KOPT-K1 (cell line): Measurements from ENCODE around the gene HLA-G.

Source experiments
- H3K27ac ChIP-seq: fragments of 200-600 bp; sonication (generic); 2 replicates; pipeline ENCODE4 v1.5.1; 2016; ENCODE audit warnings: antibody characterized with exemption, mild to moderate bottlenecking, low read depth, low read length; ENCODE audit not compliant: poor library complexity, severe bottlenecking
- H3K36me3 ChIP-seq: fragments of 200-600 bp; sonication (generic); 2 replicates; pipeline ENCODE4 v1.5.1; 2017; ENCODE audit warnings: antibody characterized with exemption, mild to moderate bottlenecking, low read length, moderate library complexity; ENCODE audit not compliant: insufficient read depth
- H3K9me3 ChIP-seq: fragments of 200-600 bp; sonication (generic); 2 replicates; pipeline ENCODE4 v1.5.1; 2017; ENCODE audit warnings: antibody characterized with exemption, low read length, mild to moderate bottlenecking; ENCODE audit not compliant: insufficient read depth, poor library complexity, severe bottlenecking

The HLA-G gene

DNA sequence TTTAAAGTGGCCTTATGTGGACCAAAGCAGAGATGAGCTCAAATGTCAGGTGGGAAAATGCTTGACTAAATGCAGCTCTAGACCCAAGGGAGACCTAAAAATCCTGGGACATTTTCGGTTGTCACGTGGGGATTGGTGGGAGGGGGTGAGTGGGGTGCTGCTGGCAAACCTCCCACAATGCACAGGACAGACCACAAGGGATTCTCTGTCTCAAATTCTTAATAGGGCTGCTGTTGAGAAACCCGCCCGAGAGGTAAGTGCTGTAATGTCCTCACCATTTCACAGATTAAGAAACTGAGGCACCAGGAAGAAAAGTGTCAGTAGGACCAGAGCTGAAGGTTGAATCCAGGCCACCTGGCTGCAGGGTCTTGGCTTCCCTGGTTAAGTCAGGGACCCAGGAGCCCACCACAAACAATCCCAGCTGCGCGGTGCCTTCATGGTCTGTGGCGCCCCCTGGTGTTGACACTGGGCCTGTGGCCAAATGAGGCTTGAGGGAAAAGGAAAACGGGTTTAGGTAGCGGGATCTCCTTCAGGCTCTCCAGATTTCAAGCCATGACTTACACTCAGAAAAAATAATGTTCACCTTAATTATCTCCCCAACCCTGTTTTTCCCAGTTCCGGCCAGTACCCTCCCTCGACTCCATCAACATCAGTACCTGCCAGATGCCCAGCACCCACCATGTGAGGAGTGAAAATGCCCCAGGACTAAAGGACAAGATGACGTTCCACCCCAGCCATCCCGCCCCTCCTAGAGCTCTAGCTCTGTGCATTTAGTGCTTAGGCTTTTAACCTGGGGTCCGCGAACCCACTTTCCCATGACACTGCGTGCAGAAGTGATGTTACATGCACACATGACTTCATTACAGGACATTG lies 7.2 kb downstream of the HLA-G start:
- Histone ChIP-seq H3K9me3 (no peaks in the 10 kb centered on the region), H3K36me3 (no peaks in the 10 kb centered on the region), H3K27ac (no peak overlapping the region)

DNA sequence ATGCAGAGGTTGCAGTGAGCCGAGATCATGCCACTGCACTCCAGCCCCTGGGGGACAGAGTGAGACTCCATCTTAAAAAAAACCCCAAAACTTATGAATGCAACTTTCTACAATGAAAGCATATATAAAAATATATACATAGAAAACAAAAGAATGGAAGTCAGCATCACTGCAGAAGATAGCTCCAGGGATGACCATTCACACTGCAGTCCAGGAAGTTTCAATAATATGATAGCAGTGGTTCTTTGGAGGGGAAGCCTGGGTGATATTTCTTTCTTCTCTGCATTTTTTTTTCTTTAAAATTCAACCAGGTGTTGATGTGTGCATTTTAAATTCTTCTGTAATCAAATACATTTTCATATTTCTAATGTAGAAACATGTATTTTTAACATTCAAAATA lies 12.3 kb downstream of the HLA-G start:
- H3K36me3 ChIP-seq, result no peaks in the 10 kb centered on the region
- H3K9me3 ChIP-seq, result peaks cover 4% of the 10 kb centered on the region

DNA sequence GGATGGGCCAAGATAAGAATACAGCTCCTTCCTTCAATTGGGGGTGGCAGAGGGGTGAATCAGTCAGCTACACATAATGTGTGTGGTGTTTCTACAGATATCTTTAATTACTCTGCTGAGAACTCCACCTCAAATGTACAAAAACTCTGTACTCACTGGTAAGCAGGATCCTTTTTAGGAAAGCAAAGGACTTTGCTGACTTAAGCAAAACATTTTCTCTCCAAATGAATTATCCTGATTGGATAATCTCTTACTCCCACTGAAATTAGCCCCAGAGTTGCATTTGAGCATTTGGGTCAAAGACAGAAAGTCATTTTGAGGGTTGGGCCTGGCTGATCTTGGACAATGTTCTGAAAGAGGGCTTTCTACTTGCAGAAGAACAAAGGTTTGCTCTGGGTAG lies 13.4 kb downstream of the HLA-G start:
- Histone ChIP-seq H3K27ac (no peak overlapping the region), H3K9me3 (peaks cover 4% of the 10 kb centered on the region), H3K36me3 (no peaks in the 10 kb centered on the region)

More for the DNA sequence above, 12.3 kb downstream of the HLA-G start:
- no peak overlapping the region for H3K27ac ChIP-seq

DNA sequence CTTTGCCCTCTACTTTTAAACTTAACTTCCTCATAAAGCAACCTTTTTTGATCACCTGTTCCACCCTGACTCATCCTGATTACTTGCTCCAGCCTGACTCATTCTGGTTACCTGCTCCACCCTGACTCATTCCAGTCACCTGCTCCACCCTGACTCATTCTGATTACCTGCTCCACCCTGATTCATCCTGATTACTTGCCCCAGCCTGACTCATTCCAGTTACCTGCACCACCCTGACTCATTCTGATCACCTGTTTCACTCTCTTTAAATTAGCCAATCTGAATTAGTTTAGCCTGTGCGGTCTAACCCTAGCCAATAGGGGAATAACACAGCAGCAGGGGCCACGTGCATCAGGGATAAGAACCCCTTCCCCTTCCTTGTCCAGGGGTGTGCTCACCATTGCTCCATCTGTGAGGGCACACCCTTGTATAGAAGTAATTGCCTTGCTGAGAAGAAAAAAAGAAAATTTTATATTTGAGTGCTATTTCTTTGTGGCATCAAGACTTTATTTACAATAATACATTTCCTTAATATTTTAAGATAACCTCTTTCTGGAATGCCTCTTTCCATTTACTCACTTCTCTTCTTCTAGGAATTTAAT lies 17.9 kb downstream of the HLA-G start:
- Histone ChIP-seq H3K27ac (no peak overlapping the region), H3K9me3 (peaks cover 4% of the 10 kb centered on the region), H3K36me3 (no peaks in the 10 kb centered on the region)

DNA sequence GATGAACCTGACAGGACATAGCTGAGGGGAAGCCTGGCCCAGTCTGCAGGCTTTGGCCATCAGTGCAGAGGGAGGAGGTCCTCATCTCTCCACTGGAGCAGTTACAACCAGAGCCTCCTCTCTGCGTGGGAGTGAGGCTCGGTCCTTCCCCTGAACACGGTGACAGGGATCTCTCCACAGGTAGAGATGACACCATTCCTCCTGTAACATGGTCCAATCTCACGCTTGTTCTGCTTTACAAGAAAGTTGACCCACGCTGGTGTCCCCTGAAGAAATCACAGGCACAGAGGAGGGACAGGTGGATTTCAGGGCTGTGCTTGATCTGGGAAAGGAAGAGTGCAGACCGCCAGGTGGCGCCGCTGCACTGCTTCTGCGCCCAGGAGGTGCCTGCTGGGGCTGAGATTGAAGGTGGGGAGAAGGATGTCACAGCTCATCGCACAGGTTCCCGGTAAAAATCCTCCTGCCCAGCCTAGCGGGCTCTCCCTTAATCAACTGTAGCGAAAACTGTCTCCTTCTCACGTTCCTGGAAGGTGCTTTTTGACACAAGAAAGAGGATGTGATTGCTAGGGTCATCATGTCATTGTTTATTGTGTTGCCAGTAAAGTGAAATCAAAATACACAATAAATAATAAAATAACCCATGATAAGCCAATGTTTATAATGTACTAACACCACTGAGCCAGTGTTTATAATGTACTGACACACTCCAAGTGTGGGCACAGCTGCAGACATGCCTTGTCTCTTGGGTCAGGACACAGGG lies 20.4 kb downstream of the HLA-G start:
- Histone ChIP-seq H3K9me3 (peaks cover 3% of the 10 kb centered on the region), H3K36me3 (no peaks in the 10 kb centered on the region)

DNA sequence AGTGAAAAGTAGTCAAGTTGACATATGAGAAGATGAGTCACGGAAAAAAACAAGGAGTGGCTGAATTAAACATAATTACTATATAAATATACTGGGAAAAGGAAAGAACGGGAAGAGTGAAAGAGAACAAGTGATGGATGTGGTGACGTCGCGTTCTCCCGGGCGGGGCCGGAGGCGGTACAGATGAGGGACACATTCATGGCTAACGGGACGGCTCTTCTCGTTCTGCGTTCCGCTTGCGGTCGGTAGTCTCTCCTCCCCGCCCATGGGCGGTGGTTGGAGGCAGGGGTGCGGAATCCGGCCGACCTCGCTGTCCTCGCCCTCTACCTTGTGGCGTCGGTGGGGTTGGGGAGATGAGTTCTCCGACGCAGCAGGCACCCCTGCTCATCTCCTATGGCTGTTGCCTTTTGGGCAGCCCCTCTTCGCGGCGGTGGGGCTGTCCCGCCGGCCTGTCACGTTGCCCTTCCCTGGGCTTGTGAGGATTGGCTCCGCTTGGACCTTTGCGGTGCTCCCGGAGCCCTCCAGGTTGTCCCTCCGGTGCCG lies 22.5 kb downstream of the HLA-G start:
- H3K36me3 ChIP-seq, result no peaks in the 10 kb centered on the region
- no peaks in the 10 kb centered on the region for H3K9me3 ChIP-seq
- no peak overlapping the region for H3K27ac ChIP-seq

More for the DNA sequence above, 20.4 kb downstream of the HLA-G start:
- H3K27ac ChIP-seq, result no peak overlapping the region

DNA sequence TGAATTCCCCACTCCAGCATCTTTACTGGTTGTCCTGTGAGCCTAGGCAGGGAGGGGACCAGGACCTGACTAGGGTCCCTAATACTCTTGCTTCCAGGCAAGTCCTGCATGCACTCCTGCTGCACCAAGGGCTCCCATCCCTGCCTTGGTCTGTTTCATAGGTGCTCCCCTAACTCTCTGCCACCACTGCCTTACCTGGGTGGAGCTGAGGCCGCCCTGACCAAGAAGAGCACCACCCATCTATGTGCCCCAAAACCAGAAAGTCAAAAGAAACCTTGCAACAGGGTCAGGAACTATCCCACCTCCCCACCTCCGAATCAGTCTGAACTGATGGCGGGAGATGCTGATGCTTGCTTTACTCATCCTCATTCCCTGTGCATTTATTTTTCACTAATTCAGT lies 23.6 kb downstream of the HLA-G start:
- Histone ChIP-seq H3K9me3 (no peaks in the 10 kb centered on the region), H3K36me3 (no peaks in the 10 kb centered on the region), H3K27ac (no peak overlapping the region)

DNA sequence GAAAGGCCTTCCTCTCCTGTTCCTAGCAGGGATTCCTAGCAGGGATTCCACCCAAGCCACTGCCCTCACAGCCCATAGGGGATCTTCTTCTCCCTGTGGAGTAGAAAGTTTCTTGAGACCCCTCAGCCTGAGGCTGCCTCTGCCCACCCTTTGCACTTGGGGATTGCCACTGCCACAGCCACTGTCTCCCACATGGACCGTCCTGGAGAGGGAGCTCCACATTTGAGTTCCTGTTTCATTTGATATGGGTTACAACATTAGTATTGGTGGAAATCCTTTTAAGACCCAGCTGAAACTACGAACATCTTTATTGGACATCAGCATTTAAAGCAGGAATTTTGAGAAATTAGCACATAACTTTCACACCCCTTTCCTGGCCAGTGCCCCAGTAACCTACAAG lies 25.6 kb downstream of the HLA-G start:
- no peaks in the 10 kb centered on the region for H3K9me3 ChIP-seq
- no peak overlapping the region for H3K27ac ChIP-seq
- H3K36me3 ChIP-seq, result no peaks in the 10 kb centered on the region

DNA sequence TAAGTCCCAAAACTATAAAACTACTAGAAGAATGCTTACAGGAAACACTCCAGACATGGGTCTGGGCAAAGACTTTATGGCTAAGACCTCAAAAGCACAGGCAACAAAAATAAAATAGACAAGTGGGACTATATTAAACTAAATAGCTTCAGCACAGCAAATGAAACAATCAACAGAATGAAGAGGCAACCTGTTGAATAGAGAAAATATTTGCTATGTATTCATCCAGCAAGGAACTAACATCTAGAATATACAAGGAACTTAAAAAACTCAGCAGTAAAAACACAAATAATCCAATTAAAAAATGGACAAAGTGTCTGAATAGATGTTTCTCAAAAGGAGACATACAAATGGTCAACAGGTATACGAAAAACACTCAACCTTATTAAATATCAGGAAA lies 30.4 kb downstream of the HLA-G start:
- Histone ChIP-seq H3K9me3 (no peaks in the 10 kb centered on the region), H3K36me3 (no peaks in the 10 kb centered on the region), H3K27ac (no peak overlapping the region)

DNA sequence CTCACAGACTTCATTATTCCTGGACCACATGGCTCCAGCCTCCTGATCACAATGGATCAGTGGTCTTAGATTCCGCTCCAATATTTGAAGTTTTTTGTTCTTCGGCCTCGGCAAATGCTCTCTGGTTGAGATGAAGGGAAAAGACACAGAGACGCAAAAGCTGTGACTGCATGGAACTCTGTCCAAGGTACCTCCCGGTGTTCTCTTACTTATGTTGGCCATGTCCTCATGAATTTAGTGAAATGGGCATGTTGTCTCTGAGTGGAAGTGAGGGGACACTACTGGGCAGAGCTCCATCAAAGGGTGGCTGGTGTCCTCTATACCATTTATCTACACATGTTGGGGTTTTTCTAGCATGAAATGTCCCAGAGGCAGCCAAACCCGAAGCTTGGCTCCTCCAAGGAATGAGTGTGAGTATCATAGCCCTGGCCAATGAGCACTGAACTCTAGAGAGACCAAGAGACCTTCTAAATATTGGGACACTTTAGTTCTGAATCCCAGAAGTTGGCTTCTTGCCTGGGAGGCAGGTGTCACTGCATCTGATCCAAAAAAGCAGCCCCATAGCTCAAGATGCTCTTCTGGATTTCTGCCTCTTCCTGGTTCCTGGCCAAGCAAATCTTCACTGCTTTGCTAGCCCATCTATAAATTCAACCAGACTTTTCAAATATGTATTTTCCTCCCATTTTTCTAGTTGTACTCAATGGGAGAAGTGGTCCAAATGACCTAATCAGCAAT lies 34.1 kb downstream of the HLA-G start:
- no peak overlapping the region for H3K27ac ChIP-seq
- H3K9me3 ChIP-seq, result no peaks in the 10 kb centered on the region
- no peaks in the 10 kb centered on the region for H3K36me3 ChIP-seq

DNA sequence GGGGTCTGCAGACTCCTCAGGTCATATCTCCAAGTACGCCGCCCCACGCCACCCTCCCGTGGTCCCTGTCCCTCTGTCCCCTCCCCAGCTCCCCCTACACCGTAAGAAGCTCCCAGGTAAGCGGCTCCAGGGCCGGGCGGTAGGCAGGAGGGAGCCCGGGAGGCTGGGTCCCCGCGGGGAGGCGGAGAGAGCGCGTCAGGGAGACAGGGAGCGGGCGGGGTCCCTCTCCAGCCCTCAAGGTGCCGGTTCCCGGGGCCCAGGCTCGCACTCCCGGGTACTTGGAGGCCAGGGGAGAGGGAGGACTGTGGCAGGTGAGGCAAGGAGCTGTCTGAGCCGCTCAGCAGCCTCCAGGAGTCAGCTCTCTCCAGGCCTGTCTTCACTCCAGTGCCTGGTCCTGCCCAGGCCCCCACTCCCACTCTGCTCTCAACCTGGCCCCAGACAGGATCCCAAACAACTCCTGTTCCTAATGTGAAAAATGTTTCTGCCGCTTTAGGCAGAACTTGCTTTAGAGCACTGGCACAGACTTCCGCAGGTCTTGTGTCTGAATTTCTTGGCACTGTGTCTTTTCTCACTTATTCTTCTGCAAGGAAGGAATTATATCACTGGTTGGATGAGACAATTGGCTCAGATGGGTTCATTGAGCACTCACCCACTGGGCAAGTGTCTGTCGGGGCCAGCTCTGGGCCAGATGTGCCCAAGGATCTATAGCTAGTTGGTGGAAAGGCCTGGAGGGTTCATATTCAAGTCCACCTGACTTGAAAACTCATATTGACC lies 36.6 kb downstream of the HLA-G start:
- no peaks in the 10 kb centered on the region for H3K36me3 ChIP-seq
- H3K9me3 ChIP-seq, result no peaks in the 10 kb centered on the region
- no peak overlapping the region for H3K27ac ChIP-seq

DNA sequence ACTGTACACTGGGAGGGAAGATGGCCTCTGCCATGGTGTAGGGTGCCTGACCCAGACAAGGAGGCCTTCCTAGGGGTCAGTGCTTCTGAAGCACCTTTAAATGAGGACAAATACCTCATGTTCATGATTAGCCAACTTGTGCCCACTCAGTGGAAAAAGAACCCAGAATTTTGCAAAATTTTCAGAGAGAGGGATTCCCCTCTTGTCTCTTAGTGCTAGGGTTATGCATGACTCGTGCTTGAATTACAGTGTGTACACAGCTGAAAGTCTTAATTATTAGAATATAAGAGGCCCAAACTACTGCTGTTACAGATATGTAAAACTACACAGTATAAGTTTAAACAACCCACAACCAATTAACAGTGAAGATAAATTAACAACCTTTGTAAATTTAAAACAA lies 38.0 kb downstream of the HLA-G start:
- H3K36me3 ChIP-seq, result no peaks in the 10 kb centered on the region
- no peak overlapping the region for H3K27ac ChIP-seq
- H3K9me3 ChIP-seq, result no peaks in the 10 kb centered on the region

DNA sequence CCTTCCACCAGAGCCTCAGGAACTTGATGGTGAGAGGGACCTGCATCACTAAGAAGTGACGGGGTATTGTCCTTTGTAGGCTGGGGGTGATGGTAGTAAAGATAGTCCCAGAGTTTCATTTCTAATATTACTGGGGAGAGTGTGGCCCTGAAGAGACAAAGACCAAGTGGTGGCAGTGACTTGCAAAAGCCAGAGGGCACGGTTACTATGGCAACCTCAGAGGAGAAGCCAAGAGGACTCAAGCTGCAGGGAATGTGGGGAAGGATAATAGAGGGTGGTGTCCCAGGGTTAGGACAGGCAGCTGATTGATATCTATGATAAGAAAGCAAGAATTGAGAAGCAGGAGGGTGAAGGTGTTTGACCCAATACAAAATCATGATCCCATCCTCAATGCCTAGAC lies 42.5 kb downstream of the HLA-G start:
- H3K36me3 ChIP-seq, result no peaks in the 10 kb centered on the region
- no peaks in the 10 kb centered on the region for H3K9me3 ChIP-seq
- no peak overlapping the region for H3K27ac ChIP-seq

DNA sequence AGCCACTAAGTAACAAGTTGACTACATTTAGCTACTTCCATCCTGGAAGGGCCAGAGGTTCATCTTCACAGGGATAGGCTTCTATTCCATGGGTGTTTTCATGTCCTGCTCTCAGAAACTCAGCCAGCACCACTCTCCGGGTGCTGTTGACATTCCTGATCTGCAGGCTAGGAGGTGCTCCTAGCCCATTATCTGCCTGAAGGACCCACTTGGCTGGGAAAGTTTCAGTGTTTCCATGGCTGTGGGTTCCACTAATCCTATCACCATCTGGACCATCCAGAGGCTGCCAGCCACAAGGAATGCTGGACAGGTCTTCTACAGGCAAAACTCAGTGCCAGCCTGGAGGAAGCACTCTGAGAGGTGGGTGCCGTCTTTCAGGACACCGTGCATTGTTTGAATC lies 45.2 kb downstream of the HLA-G start:
- no peaks in the 10 kb centered on the region for H3K36me3 ChIP-seq
- no peaks in the 10 kb centered on the region for H3K9me3 ChIP-seq
- no peak overlapping the region for H3K27ac ChIP-seq
